ENCODE data around the gene DCHS1.

GRCh38 chr11:6654281-6655019 is 1.2 kb downstream of the DCHS1 start:
- no peak for TF ChIP-seq CTCF (IDR thresholded peaks at IDR 0.05; ENCODE audit: low read depth, low read length, missing input control)
- no peak for TF ChIP-seq GABPA (IDR thresholded peaks at IDR 0.05 in 1 of 2, conservative IDR thresholded peaks at IDR 0.05 in 1 of 2)
- TF ChIP-seq TAF1 (conservative IDR thresholded peaks at IDR 0.05) = no peak
- no peak for TF ChIP-seq ZBTB33 (IDR thresholded peaks at IDR 0.05)
- TF ChIP-seq REST (IDR thresholded peaks at IDR 0.05) = no peak
- no peak for TF ChIP-seq ATF3 (IDR thresholded peaks at IDR 0.05)
- no peak for TF ChIP-seq YY1 (IDR thresholded peaks at IDR 0.05)
